ENCODE measurements around the gene CXCL17. TPM values are rescaled to one million over a fixed set of nuclear protein-coding genes. Genes with fewer than 3 reads are reported as not detected.
"Not testable (repeated sequence)": the region's sequence is repeated elsewhere in the genome, so short reads cannot be mapped to it uniquely, and the experiment has no call there.

Gene CXCL17, protein sequence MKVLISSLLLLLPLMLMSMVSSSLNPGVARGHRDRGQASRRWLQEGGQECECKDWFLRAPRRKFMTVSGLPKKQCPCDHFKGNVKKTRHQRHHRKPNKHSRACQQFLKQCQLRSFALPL
- total RNA-seq: 2.9 TPM

- DNase-seq (ENCODE audit: extremely low spot score in 2 of 2): no peak
- TF ChIP-seq POLR2A (IDR thresholded peaks at IDR 0.05): no peak
- TF ChIP-seq CTCF (IDR thresholded peaks at IDR 0.05): no peak
- peak in 1 of 2 donors; percentile 49 for TF ChIP-seq POLR2AphosphoS5 (IDR thresholded peaks at IDR 0.05; ENCODE audit: insufficient read depth in 1 of 2, low read depth in 1 of 2)
- Histone ChIP-seq H3K4me3 (no peak within 1 kb of the TSS), H3K9me3 (no peaks in the 10 kb centered on the region), H3K27me3 (no peaks in the 10 kb centered on the region), H3K4me1 (peaks cover 11% of the 10 kb centered on the region), H3K27ac (peak within 1 kb of the TSS; percentile 59), H3K36me3 (no peaks in the 10 kb centered on the region)
- intact Hi-C loops (cut with DNase I): no loop called here
Measured at GRCh38 chr19:42442833-42443232, at the start of gene CXCL17. Gene CXCL17 (minus strand): TSS chr19:42442946. CDS start chr19:42442832, 114 bp downstream.

DNA sequence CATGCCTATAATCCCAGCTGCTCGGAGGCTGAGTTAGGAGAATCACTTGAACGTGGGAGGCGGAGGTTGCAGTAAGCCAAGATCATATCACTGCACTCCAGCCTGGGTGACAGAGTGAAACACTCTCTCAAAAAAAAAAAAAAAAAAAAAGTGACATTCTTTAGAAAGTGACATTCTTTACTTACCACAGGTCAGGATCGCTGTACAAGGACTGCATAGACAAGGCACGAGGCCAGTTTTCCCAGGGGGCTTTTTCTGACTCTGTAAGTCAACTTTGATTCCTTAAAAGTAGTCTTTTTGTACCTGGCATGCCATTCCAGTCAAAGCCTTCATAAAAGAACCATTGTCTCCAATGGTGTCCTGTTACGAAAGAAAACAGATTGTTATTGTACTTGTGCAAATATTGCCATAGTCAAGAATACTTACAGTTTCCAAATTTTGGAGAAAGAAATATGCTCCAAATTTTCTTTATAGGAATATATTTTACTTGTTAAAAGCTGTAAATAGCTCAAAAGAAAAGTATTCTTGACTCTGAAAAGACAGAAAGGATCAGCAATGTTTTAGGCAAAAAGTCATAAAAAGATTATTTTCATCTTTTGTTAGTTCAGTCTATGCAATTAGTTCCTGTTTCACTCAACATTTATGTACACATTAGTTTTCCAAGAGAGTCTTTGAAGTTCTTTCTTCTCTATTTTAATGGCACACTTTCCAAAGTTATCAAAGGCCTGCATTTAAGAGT is 46.2 kb upstream of the CXCL17 start:
- H3K4me3 ChIP-seq: no peak overlapping the region
- intact Hi-C loops (cut with DNase I): no loop called here
- H3K27ac ChIP-seq: no peak overlapping the region
- TF ChIP-seq POLR2AphosphoS5 (IDR thresholded peaks at IDR 0.05; ENCODE audit: insufficient read depth in 1 of 2, low read depth in 1 of 2) (no peak), CTCF (IDR thresholded peaks at IDR 0.05) (no peak), POLR2A (IDR thresholded peaks at IDR 0.05) (no peak)
- H3K9me3 ChIP-seq: no peaks in the 10 kb centered on the region
- DNase-seq (ENCODE audit: extremely low spot score in 2 of 2): no peak
- no peaks in the 10 kb centered on the region for H3K4me1 ChIP-seq
- H3K27me3 ChIP-seq: no peaks in the 10 kb centered on the region
- no peaks in the 10 kb centered on the region for H3K36me3 ChIP-seq

DNA sequence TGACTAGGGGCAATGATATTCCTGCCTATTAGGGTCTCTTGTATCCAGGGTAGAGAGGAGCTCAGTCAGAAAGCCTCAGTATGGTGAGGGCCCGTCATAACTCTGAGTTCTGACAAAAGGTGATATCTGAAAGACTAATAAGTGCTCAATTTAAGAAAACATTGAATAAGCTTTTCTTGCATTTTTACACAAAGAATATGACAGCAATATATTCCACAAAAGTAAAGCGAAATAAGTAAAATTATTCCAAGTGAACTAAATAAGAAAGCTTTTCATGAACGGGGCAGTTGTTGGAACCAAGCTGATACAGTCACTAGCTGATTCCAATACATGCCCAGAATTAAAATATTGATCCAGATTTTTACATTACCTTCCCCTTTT is 45.0 kb upstream of the CXCL17 start:
- H3K36me3 ChIP-seq: no peaks in the 10 kb centered on the region
- DNase-seq (ENCODE audit: extremely low spot score in 2 of 2): no peak
- no peaks in the 10 kb centered on the region for H3K4me1 ChIP-seq
- no peaks in the 10 kb centered on the region for H3K27me3 ChIP-seq
- H3K4me3 ChIP-seq: no peak overlapping the region
- intact Hi-C loops (cut with DNase I): no loop called here
- H3K9me3 ChIP-seq: no peaks in the 10 kb centered on the region
- no peak overlapping the region for H3K27ac ChIP-seq
- no peak for TF ChIP-seq CTCF (IDR thresholded peaks at IDR 0.05)
- TF ChIP-seq POLR2AphosphoS5 (IDR thresholded peaks at IDR 0.05; ENCODE audit: insufficient read depth in 1 of 2, low read depth in 1 of 2): no peak
- TF ChIP-seq POLR2A (IDR thresholded peaks at IDR 0.05): no peak

DNA sequence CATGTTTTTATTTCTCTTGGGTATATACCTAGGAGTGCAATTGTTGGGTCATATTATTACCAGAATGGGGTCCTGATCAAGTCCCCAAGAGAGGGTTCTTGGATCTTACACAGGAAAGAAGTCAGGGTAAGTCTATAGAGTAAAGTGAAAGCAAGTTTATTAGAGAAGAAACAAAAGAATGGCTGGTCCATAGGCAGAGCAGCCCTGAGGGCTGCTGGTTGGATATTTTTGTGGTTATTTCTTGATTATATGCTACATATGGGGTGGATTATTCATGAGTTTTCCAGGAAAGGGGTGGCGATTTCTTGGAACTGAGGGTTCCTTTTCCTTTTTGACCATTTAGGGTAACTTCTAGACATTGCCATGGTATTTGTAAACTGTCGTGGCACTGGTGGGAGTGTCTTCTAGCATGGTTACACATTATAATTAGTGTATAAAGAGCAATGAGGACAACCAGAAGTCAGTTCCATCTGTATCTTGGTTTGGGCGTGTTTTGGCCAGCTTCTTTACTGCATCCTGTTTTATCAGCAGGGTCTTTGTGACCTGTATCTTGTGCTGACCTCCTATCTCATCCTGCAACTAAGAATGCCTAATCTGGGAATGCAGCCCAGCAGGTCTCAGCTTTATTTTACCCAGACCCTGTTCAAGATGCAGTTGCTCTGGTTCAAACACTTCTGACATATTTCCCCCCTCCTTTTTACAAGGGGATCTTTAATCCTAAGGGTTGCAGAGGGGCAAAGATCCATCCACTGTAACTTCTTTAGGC is 44.5 kb upstream of the CXCL17 start:
- intact Hi-C loops (cut with DNase I): no loop called here

GRCh38 chr19:42485036-42485435 is 42.3 kb upstream of the CXCL17 start:
- H3K9me3 ChIP-seq; intact Hi-C loops (cut with DNase I); H3K27ac ChIP-seq; H3K4me3 ChIP-seq; H3K27me3 ChIP-seq; DNase-seq (ENCODE audit: extremely low spot score in 2 of 2); H3K36me3 ChIP-seq; H3K4me1 ChIP-seq: not testable (repeated sequence)

More for the DNA sequence above, 44.5 kb upstream of the CXCL17 start:
- no peak for DNase-seq (ENCODE audit: extremely low spot score in 2 of 2)
- Histone ChIP-seq H3K36me3 (no peaks in the 10 kb centered on the region), H3K27me3 (no peaks in the 10 kb centered on the region), H3K4me1 (no peaks in the 10 kb centered on the region), H3K9me3 (no peaks in the 10 kb centered on the region), H3K4me3 (no peak overlapping the region), H3K27ac (no peak overlapping the region)
- no peak for TF ChIP-seq CTCF (IDR thresholded peaks at IDR 0.05)
- no peak for TF ChIP-seq POLR2AphosphoS5 (IDR thresholded peaks at IDR 0.05; ENCODE audit: insufficient read depth in 1 of 2, low read depth in 1 of 2)
- no peak for TF ChIP-seq POLR2A (IDR thresholded peaks at IDR 0.05)

Data from vagina (tissue), 2 donors.